ENCODE data around the gene CCDC74B.
"Not testable (repeated sequence)": the region's sequence is repeated elsewhere in the genome, so short reads cannot be mapped to it uniquely, and the experiment has no call there.

The CCDC74B gene

GRCh38 chr2:130148515-130148914 is 3.6 kb upstream of the CCDC74B start:
- not testable (repeated sequence) for DNase-seq

- DNase-seq: not testable (repeated sequence)
These were observed 1.5 kb downstream of the CCDC74B start for GRCh38 chr2:130143266-130144039.

DNA sequence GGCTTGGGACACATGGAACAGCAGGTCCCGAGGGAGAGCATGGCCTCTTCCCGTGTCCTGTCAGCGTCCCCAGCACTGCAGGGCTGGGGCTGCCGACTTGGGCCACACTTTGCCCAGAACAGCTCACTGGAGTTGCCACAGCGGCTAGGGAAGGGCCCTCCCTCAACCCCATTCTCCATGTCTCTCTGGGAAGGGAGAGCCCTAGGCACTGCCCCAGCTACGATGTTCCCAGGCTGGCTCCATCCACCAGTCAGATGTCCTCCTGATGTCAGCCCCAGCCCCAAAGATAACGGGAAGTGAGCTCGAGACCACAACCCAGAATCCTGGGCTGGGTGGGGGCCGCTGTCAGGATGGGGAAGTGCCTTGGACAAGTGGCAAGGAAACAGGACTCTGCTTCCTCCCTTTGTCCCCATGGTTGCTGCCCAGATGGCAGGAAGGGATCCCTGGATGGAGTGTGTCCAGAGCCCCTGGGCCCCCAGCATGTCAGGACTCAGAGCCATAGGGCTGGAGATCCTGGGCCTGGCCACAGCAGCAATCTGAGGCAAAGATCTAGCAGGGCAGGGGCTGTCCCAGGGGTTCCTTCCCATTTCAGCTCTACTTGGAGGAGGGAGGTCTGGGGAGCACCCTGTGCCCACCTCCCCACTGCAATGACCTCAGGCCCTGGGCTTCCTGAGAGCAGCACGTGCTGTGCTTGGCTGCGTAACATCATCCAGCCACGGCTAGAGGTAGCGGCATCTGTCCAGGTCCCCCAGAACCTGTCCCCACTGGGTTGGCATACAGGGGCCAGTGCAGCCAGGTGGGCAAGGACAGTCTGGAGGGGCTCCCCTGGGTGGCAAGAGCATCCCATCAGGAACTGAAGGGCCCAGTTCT is 2.3 kb downstream of the CCDC74B start:
- DNase-seq: not testable (repeated sequence)

- DNase-seq: not testable (repeated sequence)
These were observed 3.1 kb downstream of the CCDC74B start for GRCh38 chr2:130141645-130142370.

- DNase-seq: not testable (repeated sequence)
These were observed 3.9 kb downstream of the CCDC74B start for GRCh38 chr2:130141002-130141401.

- not testable (repeated sequence) for DNase-seq
These were observed 4.4 kb downstream of the CCDC74B start for GRCh38 chr2:130140516-130140915.

DNA sequence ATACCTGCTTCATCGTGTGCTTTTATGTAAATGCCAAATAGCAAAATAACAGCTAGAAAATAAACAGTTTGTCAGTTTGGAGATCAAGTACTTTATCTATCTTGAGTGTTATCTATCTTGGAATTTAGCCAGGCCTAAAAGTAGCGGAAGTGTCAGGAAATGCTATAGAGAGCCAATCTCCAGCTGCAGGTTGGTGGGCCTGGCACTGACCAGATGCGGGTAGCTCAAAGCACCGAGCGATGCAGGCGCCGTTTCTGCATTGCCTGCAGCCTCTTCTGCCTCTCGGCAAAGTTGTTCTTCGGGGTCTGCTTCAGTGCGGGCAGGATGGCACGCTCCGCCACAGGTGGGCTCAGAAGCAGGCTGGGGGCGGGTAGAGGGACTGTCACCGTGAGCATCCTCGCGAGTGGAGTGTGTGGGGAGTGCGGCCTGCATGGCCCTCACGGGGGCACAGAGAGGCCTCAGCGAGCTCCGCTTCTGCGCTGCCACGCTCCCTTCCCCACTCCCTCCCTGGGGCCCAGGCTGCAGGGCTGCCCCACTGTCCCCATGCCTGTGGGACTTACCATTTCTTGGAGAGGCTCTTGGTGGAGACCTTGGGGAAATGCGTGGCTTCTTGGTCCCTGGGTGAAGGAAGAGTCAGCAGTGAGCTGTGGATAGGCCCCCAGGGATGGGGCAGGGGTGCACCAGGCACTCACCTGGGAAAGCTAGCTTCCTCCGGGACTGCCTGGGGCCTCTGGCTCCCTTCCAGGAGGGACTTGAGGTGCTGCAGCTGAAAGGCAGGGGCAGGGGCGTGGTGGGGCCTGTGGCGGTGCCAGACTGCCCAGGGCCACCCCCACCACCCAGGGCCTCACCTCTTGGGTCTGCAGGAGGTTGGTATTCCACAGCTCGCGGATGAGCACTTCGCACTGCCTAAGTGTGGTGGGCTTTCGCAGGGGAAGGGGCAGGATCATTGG is 5.3 kb downstream of the CCDC74B start:
- not testable (repeated sequence) for DNase-seq

DNA sequence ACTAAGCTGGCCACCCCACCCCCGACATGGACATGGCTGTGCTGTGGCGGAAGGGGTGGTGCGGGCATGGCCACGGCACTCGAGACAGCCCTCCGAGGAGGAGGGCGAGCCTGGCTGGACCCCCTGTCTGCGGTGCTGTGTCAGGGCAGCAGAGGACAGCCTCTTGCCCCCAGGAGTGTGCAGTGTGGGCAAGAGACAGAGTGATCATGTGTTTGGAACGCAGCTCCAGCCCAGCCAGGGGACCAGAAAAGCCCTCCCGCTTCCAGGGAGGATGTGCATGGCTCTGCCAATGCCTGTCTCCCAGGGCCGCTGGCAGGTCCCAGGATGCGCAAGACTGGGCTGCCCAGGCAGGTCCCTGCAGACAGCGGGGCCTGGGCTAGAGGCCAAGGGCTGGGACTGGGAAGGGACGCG is 6.1 kb downstream of the CCDC74B start:
- not testable (repeated sequence) for DNase-seq

GRCh38 chr2:130138326-130138725 is 6.6 kb downstream of the CCDC74B start:
- DNase-seq: not testable (repeated sequence)

DNA sequence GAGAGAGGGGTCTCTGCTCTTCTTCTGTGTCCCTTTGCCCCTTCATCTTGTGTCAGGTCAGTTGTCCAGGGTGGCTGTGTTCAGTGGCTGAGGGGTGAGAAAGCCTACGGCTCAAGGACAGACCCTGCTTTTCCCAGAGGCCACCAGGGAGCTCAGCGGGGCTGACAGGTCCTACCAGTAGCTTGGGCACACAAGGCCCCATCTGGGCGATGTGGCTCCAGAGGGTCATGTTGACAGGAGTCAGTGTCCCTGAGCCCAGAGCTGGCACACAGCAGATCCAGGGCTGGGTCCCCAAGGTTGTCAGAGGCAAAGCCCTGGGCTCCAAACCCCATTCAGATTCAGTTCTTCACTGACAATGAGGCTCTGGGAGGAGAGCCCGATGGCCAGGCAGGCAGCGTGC is 7.8 kb downstream of the CCDC74B start:
- DNase-seq: not testable (repeated sequence)

GRCh38 chr2:130136546-130136945 is 8.4 kb downstream of the CCDC74B start:
- not testable (repeated sequence) for DNase-seq

- DNase-seq: no peak
These were observed 9.0 kb downstream of the CCDC74B start for GRCh38 chr2:130135692-130136541.

DNA sequence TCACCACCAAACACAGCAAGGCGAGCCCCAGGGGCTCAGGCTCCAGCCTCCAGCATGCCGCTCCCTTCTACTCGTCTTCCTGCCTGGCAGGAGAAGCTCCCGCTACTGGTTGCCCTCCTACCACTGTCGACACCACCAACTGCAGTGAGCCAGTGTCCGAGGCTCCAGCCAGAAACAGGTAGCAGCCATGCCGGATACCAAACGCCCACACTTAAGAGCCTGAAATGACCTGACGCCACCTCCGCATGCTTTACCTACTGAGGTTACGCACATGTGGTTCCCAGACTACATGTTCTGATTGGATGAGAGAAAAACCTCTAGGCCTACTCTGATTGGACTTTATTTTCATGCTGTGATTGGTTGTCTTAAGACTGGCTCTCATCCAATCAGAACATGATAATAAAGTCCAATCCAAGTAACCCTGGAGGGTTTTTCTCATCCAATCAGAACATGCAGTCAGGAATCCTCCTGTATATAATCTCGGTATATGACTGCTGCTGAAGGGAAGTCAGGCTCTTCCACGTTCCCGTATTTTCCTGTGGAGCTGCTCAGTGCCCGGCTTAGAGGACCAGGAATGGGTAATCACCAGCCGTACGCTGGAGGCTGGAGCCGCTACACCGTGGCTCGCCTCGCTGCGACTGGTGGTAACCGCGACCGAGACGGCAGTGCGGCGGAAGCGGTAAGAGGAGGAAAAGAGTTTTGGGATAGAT is 15.6 kb downstream of the CCDC74B start, which contains the start of gene POTEF:
TSS of gene POTEF (minus strand) at position 103 of the 710 bp plus-strand sequence. CDS start 8,707 bp downstream, outside the sequence.
- peak; percentile 72 for DNase-seq

GRCh38 chr2:130128464-130128863 is 16.4 kb downstream of the CCDC74B start:
- not testable (repeated sequence) for DNase-seq

GRCh38 chr2:130127726-130128125 is 17.2 kb downstream of the CCDC74B start:
- not testable (repeated sequence) for DNase-seq

GRCh38 chr2:130120924-130121323 is 24.0 kb downstream of the CCDC74B start:
- DNase-seq: not testable (repeated sequence)

GRCh38 chr2:130102597-130103363 is 42.1 kb downstream of the CCDC74B start:
- DNase-seq: peak; percentile 1

Measured in NCI-H82 (cell line).